SJSA1 (cell line): ENCODE results near the gene MUC20. TPM values are rescaled to one million over a fixed set of nuclear protein-coding genes. Genes with fewer than 3 reads are reported as not detected.
"Not testable (repeated sequence)": the region's sequence is repeated elsewhere in the genome, so short reads cannot be mapped to it uniquely, and the experiment has no call there.

ENCODE experiments used
- DNase-seq, 2 experiments: peaks; one replicate each; pipeline ENCODE4 v3.0.0-alpha.2; 2015 to 2020; ENCODE audit warnings: low spot score in 2 of 2, low read depth in 1 of 2
- H3K27ac ChIP-seq: fragments of 250-450 bp; sonication (Bioruptor Pico); 2 replicates; pipeline ENCODE4 v1.5.1; 2020; ENCODE audit warnings: mild to moderate bottlenecking, moderate library complexity
- H3K27me3 ChIP-seq: fragments of 250-450 bp; sonication (Bioruptor Pico); replicated peaks from 2 replicates; pipeline ENCODE4 v1.5.1; 2020; ENCODE audit warnings: mild to moderate bottlenecking, moderate library complexity
- H3K36me3 ChIP-seq: fragments of 250-450 bp; sonication (Bioruptor Pico); 2 replicates; pipeline ENCODE4 v1.5.1; 2020; ENCODE audit warnings: mild to moderate bottlenecking
- H3K4me1 ChIP-seq: fragments of 250-450 bp; sonication (Bioruptor Pico); replicated peaks from 2 replicates; pipeline ENCODE4 v1.6.1; 2021; ENCODE audit warnings: mild to moderate bottlenecking
- H3K4me3 ChIP-seq: fragments of 250-450 bp; sonication (Bioruptor Pico); 2 replicates; pipeline ENCODE4 v1.5.1; 2020; ENCODE audit warnings: mild to moderate bottlenecking
- H3K9me3 ChIP-seq: fragments of 250-450 bp; sonication (Bioruptor Pico); replicated peaks from 2 replicates; pipeline ENCODE4 v1.5.1; 2020; ENCODE audit warnings: mild to moderate bottlenecking
- total RNA-seq: library from RNA; depleted of rRNA; stranded (reverse); fragments of >200 nt; shearing (Covaris generic); gene quantifications from 2 replicates; pipeline ENCODE4 v1.2.3, GENCODE V29; 2014

MUC20 gene
- total RNA-seq, 1 experiment from 2014 or later, result not detected

GRCh38 chr3:195764961-195765706 lies 44.4 kb downstream of the MUC20 start:
- Histone ChIP-seq H3K27me3 (peaks cover 10% of the 10 kb centered on the region; the same call in 1 of the 2 replicates), H3K27ac (no peak overlapping the region), H3K9me3 (no peaks in the 10 kb centered on the region), H3K4me1 (no peaks in the 10 kb centered on the region), H3K36me3 (no peaks in the 10 kb centered on the region), H3K4me3 (no peak overlapping the region)
- DNase-seq, result no peak

- Histone ChIP-seq H3K27me3 (peaks cover 4% of the 10 kb centered on the region; the same call in 1 of the 2 replicates), H3K4me3 (no peak overlapping the region), H3K27ac (no peak overlapping the region)
Observed at GRCh38 chr3:195766671-195767070, 45.9 kb downstream of the MUC20 start.

GRCh38 chr3:195767792-195768191 lies 47.0 kb downstream of the MUC20 start:
- no peaks in the 10 kb centered on the region for H3K27me3 ChIP-seq
- H3K36me3 ChIP-seq, result no peaks in the 10 kb centered on the region
- H3K4me3 ChIP-seq, result no peak overlapping the region
- no peaks in the 10 kb centered on the region for H3K9me3 ChIP-seq
- H3K27ac ChIP-seq, result no peak overlapping the region
- DNase-seq, result no peak
- H3K4me1 ChIP-seq, result no peaks in the 10 kb centered on the region

More at GRCh38 chr3:195766671-195767070, 45.9 kb downstream of the MUC20 start:
- Histone ChIP-seq H3K4me1 (no peaks in the 10 kb centered on the region), H3K36me3 (no peaks in the 10 kb centered on the region), H3K9me3 (no peaks in the 10 kb centered on the region)
- no peak for DNase-seq

GRCh38 chr3:195768414-195768813 lies 47.6 kb downstream of the MUC20 start:
- DNase-seq, result no peak

GRCh38 chr3:195768831-195769303 lies 48.1 kb downstream of the MUC20 start:
- DNase-seq, result no peak
- H3K4me1 ChIP-seq, result no peaks in the 10 kb centered on the region
- no peak overlapping the region for H3K4me3 ChIP-seq
- no peaks in the 10 kb centered on the region for H3K27me3 ChIP-seq
- no peaks in the 10 kb centered on the region for H3K9me3 ChIP-seq
- no peaks in the 10 kb centered on the region for H3K36me3 ChIP-seq
- H3K27ac ChIP-seq, result no peak overlapping the region

More at GRCh38 chr3:195768414-195768813, 47.6 kb downstream of the MUC20 start:
- H3K4me1 ChIP-seq, result no peaks in the 10 kb centered on the region
- no peak overlapping the region for H3K4me3 ChIP-seq
- H3K36me3 ChIP-seq, result no peaks in the 10 kb centered on the region
- no peaks in the 10 kb centered on the region for H3K27me3 ChIP-seq
- H3K27ac ChIP-seq, result no peak overlapping the region
- H3K9me3 ChIP-seq, result no peaks in the 10 kb centered on the region

- H3K36me3 ChIP-seq, result no peaks in the 10 kb centered on the region
- H3K9me3 ChIP-seq, result no peaks in the 10 kb centered on the region
- no peaks in the 10 kb centered on the region for H3K27me3 ChIP-seq
- no peak for DNase-seq
- no peaks in the 10 kb centered on the region for H3K4me1 ChIP-seq
- no peak overlapping the region for H3K27ac ChIP-seq
- no peak overlapping the region for H3K4me3 ChIP-seq
Observed at GRCh38 chr3:195769551-195769950, 48.8 kb downstream of the MUC20 start.

GRCh38 chr3:195770081-195770840 lies 49.5 kb downstream of the MUC20 start:
- Histone ChIP-seq H3K9me3 (no peaks in the 10 kb centered on the region), H3K27me3 (no peaks in the 10 kb centered on the region), H3K4me1 (no peaks in the 10 kb centered on the region), H3K36me3 (no peaks in the 10 kb centered on the region), H3K4me3 (no peak overlapping the region), H3K27ac (no peak overlapping the region)
- DNase-seq, result no peak

- not testable (repeated sequence) for H3K9me3 ChIP-seq, H3K4me3 ChIP-seq, H3K36me3 ChIP-seq, DNase-seq, H3K27me3 ChIP-seq, H3K4me1 ChIP-seq, H3K27ac ChIP-seq
Observed at GRCh38 chr3:195770841-195771645, 50.3 kb downstream of the MUC20 start.

- H3K4me3 ChIP-seq, result no peak overlapping the region
- peak in 1 of 2 experiments; percentile 23 for DNase-seq
- H3K9me3 ChIP-seq, result no peaks in the 10 kb centered on the region
- H3K27ac ChIP-seq, result no peak overlapping the region
- no peaks in the 10 kb centered on the region for H3K27me3 ChIP-seq
- no peaks in the 10 kb centered on the region for H3K36me3 ChIP-seq
- no peaks in the 10 kb centered on the region for H3K4me1 ChIP-seq
Observed at GRCh38 chr3:195771646-195772300, 51.0 kb downstream of the MUC20 start.

GRCh38 chr3:195773956-195774537 lies 53.3 kb downstream of the MUC20 start:
- DNase-seq, result peak in 1 of 2 experiments; percentile 22
- no peaks in the 10 kb centered on the region for H3K9me3 ChIP-seq
- no peak overlapping the region for H3K4me3 ChIP-seq
- H3K27ac ChIP-seq, result no peak overlapping the region
- H3K27me3 ChIP-seq, result no peaks in the 10 kb centered on the region
- H3K4me1 ChIP-seq, result no peaks in the 10 kb centered on the region
- no peaks in the 10 kb centered on the region for H3K36me3 ChIP-seq

GRCh38 chr3:195774917-195775316 lies 54.1 kb downstream of the MUC20 start:
- H3K36me3 ChIP-seq, result no peaks in the 10 kb centered on the region
- DNase-seq, result peak in 1 of 2 experiments; percentile 46
- H3K4me3 ChIP-seq, result no peak overlapping the region
- H3K9me3 ChIP-seq, result no peaks in the 10 kb centered on the region
- H3K27ac ChIP-seq, result no peak overlapping the region
- no peaks in the 10 kb centered on the region for H3K27me3 ChIP-seq
- no peaks in the 10 kb centered on the region for H3K4me1 ChIP-seq

- no peak overlapping the region for H3K4me3 ChIP-seq
- no peaks in the 10 kb centered on the region for H3K9me3 ChIP-seq
- no peaks in the 10 kb centered on the region for H3K4me1 ChIP-seq
- H3K27ac ChIP-seq, result no peak overlapping the region
- no peaks in the 10 kb centered on the region for H3K27me3 ChIP-seq
- peak in 1 of 2 experiments; percentile 20 for DNase-seq
- H3K36me3 ChIP-seq, result no peaks in the 10 kb centered on the region
Observed at GRCh38 chr3:195777975-195778374, 57.2 kb downstream of the MUC20 start.

- H3K9me3 ChIP-seq, DNase-seq, H3K36me3 ChIP-seq, H3K4me3 ChIP-seq, H3K27ac ChIP-seq, H3K27me3 ChIP-seq, H3K4me1 ChIP-seq: not testable (repeated sequence)
Observed at GRCh38 chr3:195781236-195781635, 60.5 kb downstream of the MUC20 start.
